Measurements from ENCODE around the gene VAV3. TPM values are rescaled to one million over a fixed set of nuclear protein-coding genes. Genes with fewer than 3 reads are reported as not detected.

The VAV3 gene
- polyA plus RNA-seq, 1 donor (not counting 4 experiments of a cell fraction or from before 2014, with no cell fraction given) = 19.6 TPM

DNA sequence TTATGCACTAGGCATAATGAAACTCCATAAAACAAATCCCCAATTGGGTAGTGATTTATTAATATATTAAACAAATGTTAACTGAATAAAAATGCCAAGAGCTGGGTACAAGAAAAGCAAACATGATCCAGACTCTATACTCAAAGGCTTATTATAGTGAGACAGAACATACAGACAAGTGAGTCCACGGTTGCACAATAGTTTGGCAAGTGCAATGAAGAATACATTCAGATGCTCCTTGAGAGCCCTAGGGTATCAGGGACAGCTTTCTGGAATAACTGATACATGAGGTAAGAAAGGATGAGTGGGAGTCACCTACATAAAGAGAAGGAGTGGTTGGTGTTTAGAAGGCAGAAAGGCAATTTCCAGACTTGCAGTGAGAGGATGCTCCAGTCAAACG is 85.1 kb downstream of the VAV3 start:
- H3K27ac ChIP-seq (ENCODE audit: control insufficient read depth, insufficient read depth, low read length) = no peak overlapping the region
- H3K36me3 ChIP-seq (ENCODE audit: control insufficient read depth in 2 of 2, extremely low read depth in 1 of 2, insufficient read depth in 2 of 2, low read length in 2 of 2) = no peaks in the 10 kb centered on the region
- no peaks in the 10 kb centered on the region for H3K9me3 ChIP-seq (ENCODE audit: control insufficient read depth, low read depth, low read length)
- H2AFZ ChIP-seq (ENCODE audit: control insufficient read depth, low read length) = no peak overlapping the region
- H3K4me2 ChIP-seq (ENCODE audit: control insufficient read depth, extremely low read depth, insufficient read depth, low read depth, low read length) = no peak overlapping the region
- H3K27me3 ChIP-seq (ENCODE audit: control insufficient read depth, extremely low read depth, insufficient read depth, low read length) = no peaks in the 10 kb centered on the region
- no peak for DNase-seq (ENCODE audit: low read depth, low spot score)
- H3K9ac ChIP-seq (ENCODE audit: control insufficient read depth, extremely low read depth, insufficient read depth, low read length) = no peak overlapping the region
- dilution Hi-C loops (cut with MboI; ENCODE audit: extremely low pct_ligation_motif_present, low sequenced_read_pairs) = no loop called here
- no peaks in the 10 kb centered on the region for H3K79me2 ChIP-seq (ENCODE audit: control insufficient read depth, insufficient read depth, low read length)
- no peaks in the 10 kb centered on the region for H4K20me1 ChIP-seq (ENCODE audit: control insufficient read depth, extremely low read depth, insufficient read depth, low read length)
- peaks cover 4% of the 10 kb centered on the region for H3K4me1 ChIP-seq (ENCODE audit: control insufficient read depth, extremely low read depth, insufficient read depth, low read length)
- no peak for TF ChIP-seq EZH2 (IDR thresholded peaks at IDR 0.05; ENCODE audit: low read length)
- TF ChIP-seq, protein P1, sequence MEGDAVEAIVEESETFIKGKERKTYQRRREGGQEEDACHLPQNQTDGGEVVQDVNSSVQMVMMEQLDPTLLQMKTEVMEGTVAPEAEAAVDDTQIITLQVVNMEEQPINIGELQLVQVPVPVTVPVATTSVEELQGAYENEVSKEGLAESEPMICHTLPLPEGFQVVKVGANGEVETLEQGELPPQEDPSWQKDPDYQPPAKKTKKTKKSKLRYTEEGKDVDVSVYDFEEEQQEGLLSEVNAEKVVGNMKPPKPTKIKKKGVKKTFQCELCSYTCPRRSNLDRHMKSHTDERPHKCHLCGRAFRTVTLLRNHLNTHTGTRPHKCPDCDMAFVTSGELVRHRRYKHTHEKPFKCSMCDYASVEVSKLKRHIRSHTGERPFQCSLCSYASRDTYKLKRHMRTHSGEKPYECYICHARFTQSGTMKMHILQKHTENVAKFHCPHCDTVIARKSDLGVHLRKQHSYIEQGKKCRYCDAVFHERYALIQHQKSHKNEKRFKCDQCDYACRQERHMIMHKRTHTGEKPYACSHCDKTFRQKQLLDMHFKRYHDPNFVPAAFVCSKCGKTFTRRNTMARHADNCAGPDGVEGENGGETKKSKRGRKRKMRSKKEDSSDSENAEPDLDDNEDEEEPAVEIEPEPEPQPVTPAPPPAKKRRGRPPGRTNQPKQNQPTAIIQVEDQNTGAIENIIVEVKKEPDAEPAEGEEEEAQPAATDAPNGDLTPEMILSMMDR (optimal IDR thresholded peaks at IDR 0.05 in 1 of 3, IDR thresholded peaks at IDR 0.05 in 1 of 3, conservative IDR thresholded peaks at IDR 0.05 in 1 of 3; ENCODE audit: extremely low read depth in 1 of 3, insufficient read depth in 2 of 3, low read length in 3 of 3) = no peak
- H3K4me3 ChIP-seq (ENCODE audit: control insufficient read depth in 2 of 3, extremely low read depth in 1 of 3, insufficient read depth in 2 of 3, low read depth in 1 of 3, low read length in 3 of 3) = no peak overlapping the region
- no peaks in the 10 kb centered on the region for H3K9me1 ChIP-seq (ENCODE audit: control insufficient read depth, extremely low read depth, insufficient read depth, low read length)
- no peak for FAIRE-seq

DNA sequence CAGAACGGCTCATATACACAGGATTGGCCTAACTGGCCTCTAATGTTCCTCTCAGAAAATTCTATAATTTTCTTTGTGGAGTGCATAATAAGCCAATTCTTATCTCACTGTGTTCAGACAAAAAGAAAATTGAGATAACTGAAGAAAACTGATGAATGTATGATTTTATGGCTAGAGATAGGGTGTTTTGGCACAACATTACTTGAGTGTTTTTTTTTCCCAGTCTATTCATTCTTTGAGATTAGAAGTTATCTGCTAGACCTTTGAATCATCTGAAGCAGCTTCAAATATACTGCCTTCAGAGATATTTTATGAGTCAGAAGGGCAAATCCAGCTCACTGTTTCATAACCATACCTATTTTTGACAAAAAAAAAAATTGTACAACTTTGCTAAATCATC is 85.6 kb downstream of the VAV3 start:
- no peaks in the 10 kb centered on the region for H3K36me3 ChIP-seq (ENCODE audit: control insufficient read depth in 2 of 2, extremely low read depth in 1 of 2, insufficient read depth in 2 of 2, low read length in 2 of 2)

More for the DNA sequence above, 85.6 kb downstream of the VAV3 start:
- DNase-seq (ENCODE audit: low read depth, low spot score) (no peak), FAIRE-seq (no peak)
- H3K9ac ChIP-seq (ENCODE audit: control insufficient read depth, extremely low read depth, insufficient read depth, low read length) = no peak overlapping the region
- H3K9me3 ChIP-seq (ENCODE audit: control insufficient read depth, low read depth, low read length) = no peaks in the 10 kb centered on the region
- no peaks in the 10 kb centered on the region for H4K20me1 ChIP-seq (ENCODE audit: control insufficient read depth, extremely low read depth, insufficient read depth, low read length)
- H3K27ac ChIP-seq (ENCODE audit: control insufficient read depth, insufficient read depth, low read length) = no peak overlapping the region
- no peaks in the 10 kb centered on the region for H3K79me2 ChIP-seq (ENCODE audit: control insufficient read depth, insufficient read depth, low read length)
- H3K4me3 ChIP-seq (ENCODE audit: control insufficient read depth in 2 of 3, extremely low read depth in 1 of 3, insufficient read depth in 2 of 3, low read depth in 1 of 3, low read length in 3 of 3) = no peak overlapping the region
- dilution Hi-C loops (cut with MboI; ENCODE audit: extremely low pct_ligation_motif_present, low sequenced_read_pairs) = no loop called here
- no peaks in the 10 kb centered on the region for H3K9me1 ChIP-seq (ENCODE audit: control insufficient read depth, extremely low read depth, insufficient read depth, low read length)
- H3K27me3 ChIP-seq (ENCODE audit: control insufficient read depth, extremely low read depth, insufficient read depth, low read length) = no peaks in the 10 kb centered on the region
- H3K4me2 ChIP-seq (ENCODE audit: control insufficient read depth, extremely low read depth, insufficient read depth, low read depth, low read length) = no peak overlapping the region
- no peak overlapping the region for H2AFZ ChIP-seq (ENCODE audit: control insufficient read depth, low read length)
- TF ChIP-seq, protein P1 (optimal IDR thresholded peaks at IDR 0.05 in 1 of 3, IDR thresholded peaks at IDR 0.05 in 1 of 3, conservative IDR thresholded peaks at IDR 0.05 in 1 of 3; ENCODE audit: extremely low read depth in 1 of 3, insufficient read depth in 2 of 3, low read length in 3 of 3) = no peak
- TF ChIP-seq EZH2 (IDR thresholded peaks at IDR 0.05; ENCODE audit: low read length) = no peak
- peaks cover 4% of the 10 kb centered on the region for H3K4me1 ChIP-seq (ENCODE audit: control insufficient read depth, extremely low read depth, insufficient read depth, low read length)
